Measurements from ENCODE around the gene MPPED2.
"Not testable (repeated sequence)": the region's sequence is repeated elsewhere in the genome, so short reads cannot be mapped to it uniquely, and the experiment has no call there.

MPPED2 gene

DNA sequence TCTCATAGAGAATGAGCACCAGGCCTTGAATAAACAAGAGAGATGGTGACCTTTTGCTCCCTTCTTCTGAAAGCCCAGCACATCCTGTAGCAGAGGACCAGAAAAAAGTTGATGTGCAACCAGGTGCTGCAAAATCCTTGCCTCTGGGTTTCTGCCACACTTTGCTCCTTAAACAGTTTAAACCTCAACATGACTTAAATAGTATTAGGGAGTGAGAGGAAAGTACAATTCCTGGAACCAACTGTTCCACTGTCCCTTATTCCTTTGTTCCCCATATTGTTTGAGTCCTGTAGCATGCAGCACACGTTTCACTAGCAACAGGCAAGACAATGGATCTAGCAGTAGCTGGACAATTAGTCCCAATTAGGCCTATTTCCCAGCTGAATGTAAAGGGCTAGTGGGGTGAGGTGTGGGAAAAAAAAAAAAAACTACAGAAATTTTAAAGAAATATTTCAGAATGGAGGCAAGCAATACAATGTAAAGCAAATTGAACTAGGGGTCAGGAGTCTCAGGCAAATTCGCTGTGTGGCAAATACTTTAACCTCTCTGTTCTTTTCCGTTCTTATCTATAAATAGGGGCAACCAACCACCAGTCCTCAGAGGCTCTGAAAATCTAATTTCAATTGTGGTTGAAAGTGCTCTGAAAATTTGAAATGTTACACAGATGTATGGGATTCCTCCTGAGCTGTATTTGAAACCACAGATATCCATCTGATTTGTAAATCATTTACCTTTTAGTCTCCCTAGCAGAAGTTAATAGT lies 6.6 kb downstream of the MPPED2 start:
- DNase-seq (ENCODE audit: low spot score): no peak

GRCh38 chr11:30578406-30578805 lies 7.7 kb downstream of the MPPED2 start:
- no peak for DNase-seq (ENCODE audit: low spot score)

DNA sequence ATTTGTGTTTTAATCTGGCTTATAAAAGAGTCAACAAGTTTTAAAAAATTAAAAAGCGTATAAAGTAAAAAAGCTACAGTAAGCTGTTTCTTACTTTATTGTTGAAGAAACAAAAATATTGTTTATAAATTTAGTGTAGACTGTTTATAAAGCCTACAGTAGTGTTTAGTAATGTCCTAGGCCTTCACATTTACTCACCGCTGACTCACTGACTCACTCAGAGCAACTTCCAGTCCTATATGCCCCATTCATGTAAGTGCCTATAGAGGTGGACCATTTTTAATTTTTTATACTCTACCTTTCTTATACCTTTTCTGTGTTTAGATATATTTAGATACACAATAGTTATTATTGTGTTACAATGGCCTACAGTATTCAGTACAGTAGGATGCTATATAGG lies 12.2 kb downstream of the MPPED2 start:
- DNase-seq (ENCODE audit: low spot score): no peak

DNA sequence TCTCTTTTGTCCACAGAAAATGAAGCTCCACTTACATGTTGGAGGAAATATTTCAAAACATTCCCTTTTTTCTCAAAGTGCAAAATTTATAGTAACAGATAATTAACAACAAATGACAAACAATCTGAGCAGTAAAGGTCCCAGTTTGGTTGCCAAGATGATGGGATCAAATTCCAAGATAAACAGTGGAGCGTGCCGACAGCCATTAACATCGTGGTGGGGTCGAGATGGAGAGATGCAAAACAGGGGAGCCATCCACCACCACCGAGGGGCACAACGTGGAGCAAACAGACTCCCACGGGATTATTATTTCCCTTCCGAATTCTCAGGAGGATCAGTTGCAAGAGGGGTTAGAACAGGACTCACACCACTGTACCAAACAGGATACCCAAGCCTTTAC lies 17.2 kb downstream of the MPPED2 start:
- no peak for DNase-seq (ENCODE audit: low spot score)

DNA sequence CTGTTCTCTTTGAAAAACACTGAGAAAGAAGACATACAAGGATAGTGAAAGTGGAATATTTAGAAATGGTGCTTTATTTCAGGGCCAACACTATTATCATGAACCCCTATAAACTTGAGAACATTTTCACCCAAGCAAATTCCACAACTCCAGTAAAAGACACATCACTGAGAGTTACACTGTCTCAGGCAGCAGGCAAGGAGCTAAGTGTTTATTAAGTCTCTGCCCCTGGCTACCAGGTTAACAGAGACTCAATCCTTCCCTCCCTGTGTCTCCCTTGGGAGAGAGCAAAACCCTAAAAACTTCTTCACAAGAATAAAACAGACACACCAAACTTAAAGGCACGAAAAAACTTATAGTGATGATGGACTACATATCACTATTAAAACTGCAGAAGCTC lies 18.5 kb downstream of the MPPED2 start:
- DNase-seq (ENCODE audit: low spot score): no peak

DNA sequence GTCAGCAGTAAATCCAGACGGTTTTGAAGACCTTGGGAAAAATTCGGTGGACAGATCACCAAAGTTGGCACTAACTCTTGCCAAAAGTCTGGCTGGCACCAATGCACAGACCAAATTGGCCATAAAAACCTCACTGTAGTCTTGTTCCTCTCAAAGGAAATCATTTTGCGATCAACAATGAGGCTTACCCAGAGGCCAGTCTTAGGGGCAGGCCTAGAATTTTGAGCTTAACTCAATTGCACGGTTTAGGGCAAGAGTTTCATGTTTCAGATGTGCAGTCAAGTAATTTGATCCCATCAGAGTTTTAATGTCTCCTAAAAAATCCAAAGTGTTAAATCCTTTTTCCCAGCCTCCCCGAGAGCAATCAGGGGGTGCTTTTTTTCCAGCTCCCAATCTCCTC lies 19.0 kb downstream of the MPPED2 start:
- DNase-seq (ENCODE audit: low spot score): no peak

- DNase-seq (ENCODE audit: low spot score): no peak
These were observed 19.7 kb downstream of the MPPED2 start for GRCh38 chr11:30566482-30566881.

DNA sequence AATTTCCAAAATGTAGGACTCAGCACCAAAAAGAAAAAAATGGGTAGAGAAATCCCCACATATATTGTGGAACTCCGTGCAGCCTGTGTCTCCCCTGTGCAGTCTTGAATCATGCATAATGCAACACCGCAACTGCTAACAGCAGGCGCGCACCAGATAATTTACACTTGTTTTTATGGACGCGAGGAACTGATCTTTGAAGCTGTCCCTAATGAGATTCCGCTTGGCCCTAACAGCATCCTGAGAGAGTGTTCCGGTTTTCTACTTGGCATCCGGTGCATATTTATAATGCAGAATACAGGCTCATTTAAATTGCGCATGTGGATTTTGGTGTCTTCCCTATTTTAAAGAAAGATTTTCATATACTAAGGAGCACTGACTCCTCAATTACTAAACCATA lies 21.1 kb downstream of the MPPED2 start:
- DNase-seq (ENCODE audit: low spot score): no peak

DNA sequence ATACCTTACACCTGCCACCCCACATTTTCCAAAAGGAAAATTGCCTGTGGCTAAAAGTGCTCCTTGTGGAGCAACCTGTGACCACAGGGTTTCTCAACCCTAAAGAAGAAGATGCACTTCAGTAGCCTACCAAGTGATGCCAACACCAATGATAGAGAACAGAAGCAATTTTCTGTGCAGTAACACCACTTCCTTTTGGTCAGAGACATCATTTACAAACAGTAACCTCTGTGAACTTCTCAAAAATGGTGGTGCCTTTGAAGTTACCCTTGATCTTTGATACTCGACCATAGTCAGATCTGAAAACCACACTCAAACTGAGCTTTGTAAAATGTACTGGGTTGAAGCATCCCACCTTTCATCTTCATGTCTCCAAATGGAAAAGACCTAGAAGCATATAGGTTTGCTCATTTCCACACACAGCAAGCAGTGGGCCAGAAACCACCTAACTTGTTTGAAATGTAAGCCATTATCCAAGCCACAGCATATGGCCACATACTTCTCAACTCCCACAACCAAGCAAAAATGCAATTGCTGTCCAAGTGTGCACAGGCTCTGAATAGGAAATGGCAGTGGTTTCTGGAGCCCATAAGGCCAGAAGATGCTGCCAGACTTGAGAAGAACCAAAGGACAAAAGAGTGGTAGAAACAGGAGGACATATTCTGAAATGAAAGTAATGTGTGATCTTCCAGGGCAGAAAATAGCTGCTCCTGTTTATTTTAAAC lies 24.3 kb downstream of the MPPED2 start:
- DNase-seq (ENCODE audit: low spot score): no peak

GRCh38 chr11:30560206-30561106 lies 25.7 kb downstream of the MPPED2 start:
- DNase-seq (ENCODE audit: low spot score): no peak

GRCh38 chr11:30559004-30559403 lies 27.1 kb downstream of the MPPED2 start:
- no peak for DNase-seq (ENCODE audit: low spot score)

DNA sequence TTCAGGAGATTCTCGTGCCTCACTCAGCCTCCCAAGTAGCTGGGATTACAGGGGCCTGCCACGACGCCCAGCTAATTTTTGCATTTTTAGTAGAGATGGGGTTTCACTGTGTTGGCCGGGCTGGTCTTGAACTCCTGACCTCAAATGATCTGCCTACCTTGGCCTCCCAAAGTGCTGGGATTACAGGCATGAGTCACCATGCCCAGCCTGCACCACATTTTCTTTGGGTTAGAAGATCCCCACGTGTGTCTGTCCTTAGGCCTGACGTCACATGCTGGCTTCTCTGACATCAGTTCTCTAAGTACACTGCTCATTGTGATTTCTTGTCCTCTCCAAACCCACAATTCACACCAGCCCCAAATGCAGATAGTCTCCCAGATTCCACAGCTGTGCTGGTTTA lies 31.6 kb downstream of the MPPED2 start:
- DNase-seq (ENCODE audit: low spot score): not testable (repeated sequence)

DNA sequence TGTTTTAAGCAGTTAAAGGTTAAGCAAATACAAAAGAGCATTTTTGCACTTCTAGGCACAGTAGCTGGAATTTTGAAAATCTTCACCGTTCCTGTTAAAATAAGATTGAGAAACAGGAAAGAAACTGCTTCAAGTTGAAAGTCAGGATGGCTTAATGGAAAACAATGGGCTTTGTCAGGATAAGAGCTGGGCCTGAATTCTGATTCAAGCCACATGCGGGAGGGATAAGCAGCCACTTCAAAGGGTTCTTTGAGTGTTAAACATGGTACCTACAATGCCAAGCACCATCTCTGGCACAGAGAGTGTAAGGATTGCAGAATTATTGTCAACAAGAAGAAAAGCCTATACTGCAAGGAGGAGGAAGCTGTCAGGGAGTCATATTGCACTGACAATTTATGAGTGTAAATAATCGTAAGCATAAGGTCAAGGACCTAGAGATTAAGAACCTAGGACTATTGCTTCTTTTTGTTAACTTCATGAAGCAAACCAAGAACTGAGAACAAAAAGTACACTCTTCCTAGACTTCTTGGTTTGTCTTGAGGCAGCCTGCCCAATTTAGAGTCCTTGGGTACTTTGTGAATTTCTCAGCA lies 32.5 kb downstream of the MPPED2 start:
- DNase-seq (ENCODE audit: low spot score): no peak

DNA sequence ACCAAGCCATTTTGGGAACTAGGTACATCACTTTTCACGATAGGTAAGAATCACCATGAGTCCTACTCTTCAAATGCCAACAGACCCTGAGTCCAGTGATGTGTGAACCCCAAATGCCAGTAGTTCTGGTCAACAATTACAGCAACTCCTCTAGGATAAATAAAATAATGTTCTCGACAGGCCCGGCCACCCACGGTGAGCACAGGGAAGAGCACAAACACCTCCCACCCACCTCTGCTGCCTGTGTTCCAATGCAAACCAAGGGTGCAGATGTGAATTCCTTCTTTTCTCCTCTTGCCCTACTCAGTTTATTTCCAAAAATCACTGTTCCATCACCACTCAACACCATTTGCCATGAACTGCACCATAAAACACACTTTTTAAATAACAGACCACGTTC lies 33.3 kb downstream of the MPPED2 start:
- no peak for DNase-seq (ENCODE audit: low spot score)

GRCh38 chr11:30550022-30550542 lies 36.1 kb downstream of the MPPED2 start:
- DNase-seq (ENCODE audit: low spot score): no peak

- no peak for DNase-seq (ENCODE audit: low spot score)
These were observed 36.6 kb downstream of the MPPED2 start for GRCh38 chr11:30549565-30549964.

DNA sequence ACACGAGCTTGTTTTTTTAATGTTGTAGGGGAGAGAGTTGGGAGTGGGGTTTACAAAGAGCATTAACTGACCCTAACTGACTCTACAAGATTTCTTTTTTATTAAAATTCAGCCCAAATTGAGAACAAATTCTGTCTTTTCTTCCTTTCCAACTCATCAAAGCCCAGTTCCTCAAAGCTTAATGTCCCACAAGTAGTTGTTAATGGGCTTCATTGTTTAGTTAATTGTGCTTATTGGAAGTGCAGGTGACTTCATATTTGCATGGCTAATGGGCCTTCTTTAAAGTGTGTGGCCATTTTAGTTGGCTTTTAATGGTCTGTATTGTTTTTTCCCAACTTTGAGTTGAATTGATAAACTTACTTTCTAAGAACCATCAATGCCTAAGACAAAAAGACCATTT lies 39.8 kb downstream of the MPPED2 start:
- DNase-seq (ENCODE audit: low spot score): no peak

DNA sequence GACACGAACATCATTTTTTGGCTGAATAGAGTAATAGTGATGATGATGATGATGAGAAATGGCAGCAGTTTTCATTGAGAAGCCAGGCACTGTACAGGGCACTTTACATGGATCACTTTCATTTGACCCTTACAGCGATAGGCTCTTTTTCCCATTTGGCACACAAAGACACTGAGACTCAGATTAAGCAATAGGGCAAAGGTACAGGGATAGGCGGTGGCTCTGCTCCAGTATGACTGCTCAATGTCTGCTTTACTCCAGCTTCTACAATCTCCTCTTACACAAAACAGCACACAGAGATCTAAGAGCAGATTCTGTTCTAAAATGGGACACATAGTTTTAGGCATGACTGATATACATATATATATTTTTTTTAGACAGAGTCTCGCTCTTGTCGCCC lies 40.6 kb downstream of the MPPED2 start:
- no peak for DNase-seq (ENCODE audit: low spot score)

DNA sequence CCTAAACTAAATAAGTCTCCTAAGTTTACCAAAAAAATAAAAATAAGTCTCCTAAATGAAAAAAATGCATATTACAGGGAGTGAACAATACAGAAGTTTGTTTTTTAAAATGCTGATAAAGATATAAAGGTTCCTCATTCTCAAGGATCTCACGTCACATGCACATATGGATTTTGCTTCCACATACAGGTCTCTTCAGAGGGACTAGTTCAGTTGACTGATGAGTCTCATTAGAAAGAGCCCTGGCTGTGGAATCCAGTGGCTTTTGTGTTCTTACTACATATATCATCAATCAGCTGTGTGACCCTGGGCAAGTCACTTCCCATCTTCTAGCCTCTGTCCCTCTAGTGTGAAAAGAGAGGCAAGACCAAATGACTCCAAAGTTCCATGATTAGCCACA lies 43.1 kb downstream of the MPPED2 start:
- no peak for DNase-seq (ENCODE audit: low spot score)

GRCh38 chr11:30540781-30541180 lies 45.4 kb downstream of the MPPED2 start:
- DNase-seq (ENCODE audit: low spot score): no peak

DNA sequence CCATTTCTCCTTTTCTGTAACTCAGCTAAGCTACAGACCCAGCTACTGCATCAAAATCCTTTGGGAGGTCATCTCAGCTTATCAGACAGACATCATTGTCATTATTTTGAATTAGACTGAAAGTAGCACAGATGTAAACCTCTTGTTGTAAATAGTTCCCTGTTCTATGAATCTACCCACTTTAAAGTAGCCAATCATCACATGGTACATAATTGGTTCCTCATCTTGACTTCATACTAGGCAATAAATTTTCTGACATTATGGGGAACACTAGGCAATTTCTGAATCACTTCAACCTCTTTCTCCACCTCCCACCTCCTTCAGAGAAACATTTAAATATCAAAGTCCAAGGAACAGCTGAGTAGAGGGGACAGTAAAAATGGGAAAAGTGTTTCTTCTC lies 47.9 kb downstream of the MPPED2 start:
- DNase-seq (ENCODE audit: low spot score): no peak

GRCh38 chr11:30535818-30536217 lies 50.3 kb downstream of the MPPED2 start:
- DNase-seq (ENCODE audit: low spot score): no peak
